Rectal smooth muscle tissue (tissue), 1 donor: ENCODE measurements around the gene CD247.

Experiments
- H3K27ac ChIP-seq: one replicate; pipeline ENCODE4 v1.7.0; 2013; ENCODE audit warnings: low read depth, low read length, inconsistent platforms
- H3K27me3 ChIP-seq: one replicate; pipeline ENCODE4 v1.7.0; 2013; ENCODE audit warnings: low read length; ENCODE audit not compliant: control insufficient read depth, insufficient read depth
- H3K36me3 ChIP-seq: one replicate; pipeline ENCODE4 v1.7.0; 2013; ENCODE audit warnings: low read length; ENCODE audit not compliant: control insufficient read depth, insufficient read depth
- H3K4me1 ChIP-seq: one replicate; pipeline ENCODE4 v1.7.0; 2013; ENCODE audit warnings: low read length; ENCODE audit not compliant: control insufficient read depth, insufficient read depth
- H3K4me3 ChIP-seq: one replicate; pipeline ENCODE4 v1.7.0; 2013; ENCODE audit warnings: low read length
- H3K9ac ChIP-seq: one replicate; pipeline ENCODE4 v1.7.0; 2013; ENCODE audit warnings: low read length

The CD247 gene

GRCh38 chr1:167516404-167517388, 1.6 kb downstream of the CD247 start:
- Histone ChIP-seq H3K36me3 (no peaks in the 10 kb centered on the region), H3K9ac (no peak overlapping the region), H3K27ac (no peak overlapping the region), H3K27me3 (no peaks in the 10 kb centered on the region), H3K4me1 (no peaks in the 10 kb centered on the region), H3K4me3 (peak overlapping the region; percentile 12)

- Histone ChIP-seq H3K9ac (no peak overlapping the region), H3K36me3 (no peaks in the 10 kb centered on the region), H3K4me3 (peak overlapping the region; percentile 23), H3K4me1 (no peaks in the 10 kb centered on the region), H3K27me3 (no peaks in the 10 kb centered on the region), H3K27ac (no peak overlapping the region)
These were observed 2.4 kb downstream of the CD247 start for GRCh38 chr1:167515893-167516321.

DNA sequence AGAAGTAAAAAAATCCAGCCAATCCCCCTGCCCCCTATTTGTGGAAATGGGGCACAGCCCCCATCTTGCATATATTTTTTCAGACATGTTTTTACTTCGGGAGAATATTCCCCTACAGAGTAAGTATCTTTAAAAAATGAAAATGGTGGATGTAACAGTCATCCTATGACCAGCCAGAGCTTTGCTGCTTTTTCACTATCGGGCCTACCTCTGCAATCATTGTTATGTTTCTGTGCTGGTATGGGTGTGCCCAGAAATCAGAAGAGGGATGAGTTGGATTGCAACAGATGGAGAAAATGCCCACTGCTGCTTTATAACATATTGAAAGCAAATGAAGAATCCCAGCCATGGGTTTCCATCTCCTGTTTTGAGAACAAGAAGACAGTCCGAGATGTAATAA, 2.9 kb downstream of the CD247 start:
- H3K27ac ChIP-seq = no peak overlapping the region

DNA sequence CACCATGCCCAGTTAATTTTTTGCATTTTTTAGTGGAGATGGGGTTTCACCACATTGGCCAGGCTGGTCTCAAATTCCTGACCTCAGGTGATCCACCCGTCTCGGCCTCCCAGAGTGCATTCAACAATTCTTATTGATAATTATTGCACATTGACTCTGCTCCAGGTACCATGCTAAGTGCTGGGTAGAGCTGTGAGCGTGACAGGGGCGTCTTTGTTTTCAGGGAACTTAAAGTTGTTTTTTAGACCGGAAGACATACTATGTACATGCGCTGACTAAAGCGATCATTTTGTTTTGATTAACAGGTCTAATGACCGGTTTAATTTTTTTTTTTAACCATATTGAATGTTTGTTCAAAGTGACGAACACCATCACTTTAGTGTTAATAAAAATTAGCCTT, 4.0 kb downstream of the CD247 start:
- no peak overlapping the region for H3K27ac ChIP-seq
- no peak overlapping the region for H3K4me3 ChIP-seq
- H3K27me3 ChIP-seq = no peaks in the 10 kb centered on the region
- H3K9ac ChIP-seq = no peak overlapping the region
- H3K4me1 ChIP-seq = no peaks in the 10 kb centered on the region
- H3K36me3 ChIP-seq = no peaks in the 10 kb centered on the region

More for the DNA sequence above, 2.9 kb downstream of the CD247 start:
- Histone ChIP-seq H3K9ac (no peak overlapping the region), H3K36me3 (no peaks in the 10 kb centered on the region), H3K4me1 (no peaks in the 10 kb centered on the region), H3K4me3 (peak overlapping the region; percentile 23), H3K27me3 (no peaks in the 10 kb centered on the region)

GRCh38 chr1:167512046-167512654, 6.2 kb downstream of the CD247 start:
- no peak overlapping the region for H3K27ac ChIP-seq
- no peaks in the 10 kb centered on the region for H3K36me3 ChIP-seq
- H3K27me3 ChIP-seq = no peaks in the 10 kb centered on the region
- H3K4me1 ChIP-seq = no peaks in the 10 kb centered on the region
- H3K4me3 ChIP-seq = no peak overlapping the region
- no peak overlapping the region for H3K9ac ChIP-seq

DNA sequence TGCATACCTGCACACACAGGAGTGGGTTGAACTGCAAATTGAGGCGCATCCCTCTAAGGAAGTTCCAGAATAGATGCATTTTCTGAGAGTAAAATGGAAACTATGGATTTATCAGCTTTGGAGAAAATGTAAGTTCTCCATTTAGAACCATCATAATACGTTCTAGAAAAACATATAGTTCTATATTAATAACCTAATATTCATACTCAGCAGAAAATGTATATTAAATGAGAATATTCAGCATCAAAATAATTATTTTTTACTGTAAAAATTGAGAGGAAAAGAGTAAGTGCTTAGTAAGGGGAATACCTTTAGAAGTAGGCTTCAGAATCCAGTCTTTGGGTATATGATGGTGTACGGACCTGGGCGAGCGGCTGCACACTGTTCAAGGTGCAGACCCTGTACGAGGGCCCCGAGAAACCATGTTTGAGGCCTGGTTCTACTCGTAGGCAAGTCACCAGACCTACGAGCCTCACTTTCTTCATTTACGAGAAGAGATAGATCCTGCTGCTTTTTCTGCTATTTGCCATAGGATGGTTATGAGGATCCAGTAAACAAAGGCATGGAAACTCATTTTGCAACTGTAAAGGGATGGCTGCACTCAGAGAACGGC, 6.8 kb downstream of the CD247 start:
- Histone ChIP-seq H3K27me3 (no peaks in the 10 kb centered on the region), H3K36me3 (no peaks in the 10 kb centered on the region), H3K4me3 (no peak overlapping the region), H3K9ac (no peak overlapping the region), H3K27ac (no peak overlapping the region), H3K4me1 (no peaks in the 10 kb centered on the region)

- Histone ChIP-seq H3K9ac (no peak overlapping the region), H3K4me3 (no peak overlapping the region), H3K27me3 (no peaks in the 10 kb centered on the region), H3K36me3 (no peaks in the 10 kb centered on the region), H3K27ac (no peak overlapping the region), H3K4me1 (no peaks in the 10 kb centered on the region)
These were observed 7.4 kb downstream of the CD247 start for GRCh38 chr1:167510881-167511280.

GRCh38 chr1:167510244-167510643, 8.1 kb downstream of the CD247 start:
- Histone ChIP-seq H3K4me1 (no peaks in the 10 kb centered on the region), H3K4me3 (no peak overlapping the region), H3K27ac (no peak overlapping the region), H3K9ac (no peak overlapping the region), H3K36me3 (no peaks in the 10 kb centered on the region), H3K27me3 (no peaks in the 10 kb centered on the region)

DNA sequence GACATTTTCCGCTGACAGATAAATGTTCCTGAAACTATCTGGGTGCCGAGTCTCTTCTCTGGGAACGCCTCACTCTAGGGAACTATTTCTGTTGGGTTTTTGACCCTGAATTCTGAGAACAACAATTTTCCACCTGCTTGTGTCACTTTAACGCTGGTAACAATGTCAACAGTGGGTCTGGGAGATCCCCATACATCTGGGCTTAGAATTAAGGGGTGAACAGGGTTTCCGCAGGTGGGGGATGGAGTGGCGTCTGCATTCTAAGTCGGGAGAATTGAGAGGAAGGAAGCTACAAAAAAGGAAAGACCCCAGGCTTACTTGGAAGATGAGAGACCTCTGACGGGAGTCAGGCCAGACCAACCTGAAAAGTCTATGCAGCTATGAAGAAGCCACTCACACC, 8.7 kb downstream of the CD247 start:
- Histone ChIP-seq H3K36me3 (no peaks in the 10 kb centered on the region), H3K27me3 (no peaks in the 10 kb centered on the region), H3K4me1 (no peaks in the 10 kb centered on the region), H3K4me3 (no peak overlapping the region), H3K9ac (no peak overlapping the region), H3K27ac (no peak overlapping the region)

GRCh38 chr1:167507719-167508118, 10.6 kb downstream of the CD247 start:
- no peak overlapping the region for H3K27ac ChIP-seq
- no peaks in the 10 kb centered on the region for H3K4me1 ChIP-seq
- no peak overlapping the region for H3K4me3 ChIP-seq
- no peak overlapping the region for H3K9ac ChIP-seq
- no peaks in the 10 kb centered on the region for H3K27me3 ChIP-seq
- H3K36me3 ChIP-seq = no peaks in the 10 kb centered on the region

DNA sequence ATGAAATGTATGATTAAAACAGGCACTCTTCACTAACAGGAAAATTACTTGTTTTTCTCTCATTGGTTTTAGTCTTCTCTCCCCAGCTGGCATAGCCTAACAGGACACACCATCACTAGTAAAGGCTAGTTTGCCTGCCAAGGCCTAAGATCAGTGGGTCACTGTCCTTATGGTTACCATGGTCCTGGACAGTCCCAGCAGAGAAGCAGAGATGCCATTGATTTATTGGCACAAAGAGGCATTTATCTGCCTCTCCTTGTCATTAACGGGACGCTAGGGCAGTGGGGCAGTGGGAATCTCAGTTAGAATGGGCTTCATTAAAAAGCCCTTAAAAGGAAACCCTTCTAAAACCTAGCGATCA, 13.9 kb downstream of the CD247 start:
- Histone ChIP-seq H3K27me3 (no peaks in the 10 kb centered on the region), H3K36me3 (no peaks in the 10 kb centered on the region), H3K9ac (no peak overlapping the region), H3K27ac (no peak overlapping the region), H3K4me3 (no peak overlapping the region), H3K4me1 (no peaks in the 10 kb centered on the region)

- Histone ChIP-seq H3K27ac (no peak overlapping the region), H3K4me1 (no peaks in the 10 kb centered on the region), H3K9ac (no peak overlapping the region), H3K4me3 (no peak overlapping the region), H3K36me3 (no peaks in the 10 kb centered on the region), H3K27me3 (no peaks in the 10 kb centered on the region)
These were observed 14.5 kb downstream of the CD247 start for GRCh38 chr1:167503626-167504466.
